Activated CD8-positive, alpha-beta T cell treated with anti-CD3 and anti-CD28 coated beads for 36 hours (primary cell): ENCODE results near the gene P4HA1. TPM values are rescaled to one million over a fixed set of nuclear protein-coding genes. Genes with fewer than 3 reads are reported as not detected.
"Not testable (repeated sequence)": the region's sequence is repeated elsewhere in the genome, so short reads cannot be mapped to it uniquely, and the experiment has no call there.

Experiments
- ATAC-seq: fragments of 200-7000 bp; cut with Tn5 transposase; one replicate; pipeline ENCODE4 v1.10.0; 2021; ENCODE audit warnings: mild to moderate bottlenecking, moderate library complexity
- CTCF ChIA-PET: fragments of 350-600 bp; sonication (Branson Sonifier 250); formaldehyde crosslinking; loops from one replicate; lab custom pipeline; 2021; ENCODE audit warnings: antibody characterized with exemption; lab: Charles Lee
- POLR2A ChIA-PET: fragments of 350-600 bp; sonication (Branson Sonifier 250); formaldehyde crosslinking; loops from one replicate; lab custom pipeline; 2021; ENCODE audit warnings: antibody characterized with exemption; lab: Charles Lee
- DNase-seq: peaks from one replicate; pipeline ENCODE4 v3.0.0-alpha.2; 2020
- H3K27ac Mint-ChIP-seq: one replicate; pipeline ENCODE4 v1.8.0; 2021; ENCODE audit warnings: mild to moderate bottlenecking, mixed read lengths
- H3K27me3 Mint-ChIP-seq: one replicate; pipeline ENCODE4 v1.8.0; 2021; ENCODE audit warnings: mixed read lengths
- H3K36me3 Mint-ChIP-seq: one replicate; pipeline ENCODE4 v1.8.0; 2021; ENCODE audit warnings: low read depth, mixed read lengths
- H3K4me1 Mint-ChIP-seq: one replicate; pipeline ENCODE4 v1.8.0; 2021; ENCODE audit warnings: low read depth, mixed read lengths
- H3K4me3 Mint-ChIP-seq: one replicate; pipeline ENCODE4 v1.8.0; 2021; ENCODE audit warnings: mild to moderate bottlenecking, moderate library complexity, mixed read lengths
- H3K9me3 Mint-ChIP-seq: one replicate; pipeline ENCODE4 v1.8.0; 2021; ENCODE audit warnings: mixed read lengths
- CTCF ChIP-seq: fragments of 200-600 bp; IDR thresholded peaks from one replicate; pipeline ENCODE4 v1.8.0; 2022; ENCODE audit warnings: antibody characterized with exemption, mild to moderate bottlenecking
- intact Hi-C: fragments of 100-400 bp; cut with micrococcal nuclease; formaldehyde crosslinking; loops from one replicate; pipeline ENCODE4 v1.10.0; 2022
- total RNA-seq, 2 experiments: library from RNA; stranded (reverse); gene quantifications; one replicate each; pipeline ENCODE4 v1.2.3, GENCODE V29; 2021

Gene P4HA1
- total RNA-seq, 2 experiments from 2014 or later: 72.2 to 72.3 TPM

- H3K4me3 Mint-ChIP-seq: no peak overlapping the region
- no peak for DNase-seq
- CTCF ChIA-PET: no interaction called here
- intact Hi-C loops: no loop called here
- no peak for TF ChIP-seq CTCF
- peaks cover 36% of the 10 kb centered on the region for H3K36me3 Mint-ChIP-seq
- no peak overlapping the region for H3K27ac Mint-ChIP-seq
- no peak for ATAC-seq
- no peaks in the 10 kb centered on the region for H3K4me1 Mint-ChIP-seq
- no peaks in the 10 kb centered on the region for H3K27me3 Mint-ChIP-seq
- H3K9me3 Mint-ChIP-seq: no peaks in the 10 kb centered on the region
- POLR2A ChIA-PET: no interaction called here
These were observed 54.5 kb downstream of the P4HA1 start for GRCh38 chr10:73042130-73042529.

GRCh38 chr10:73039635-73040034 is 57.0 kb downstream of the P4HA1 start:
- no peak for TF ChIP-seq CTCF
- no peak for ATAC-seq
- DNase-seq: no peak
- ChIA-PET CTCF (interaction anchor here (1.6 kb wide), 1 partner anchor 120 kb away, joined by 4 read pairs; no protein-coding TSS in a partner anchor), POLR2A (no interaction called here)
- Mint-ChIP-seq H3K36me3 (peaks cover 32% of the 10 kb centered on the region), H3K27me3 (no peaks in the 10 kb centered on the region), H3K9me3 (no peaks in the 10 kb centered on the region), H3K4me1 (no peaks in the 10 kb centered on the region), H3K4me3 (no peak overlapping the region), H3K27ac (no peak overlapping the region)
- intact Hi-C loops: no loop called here

- intact Hi-C loops, ATAC-seq, H3K9me3 Mint-ChIP-seq, POLR2A ChIA-PET, CTCF ChIA-PET, H3K27ac Mint-ChIP-seq, H3K27me3 Mint-ChIP-seq, DNase-seq, H3K4me3 Mint-ChIP-seq, H3K4me1 Mint-ChIP-seq: not testable (repeated sequence)
- peaks cover 35% of the 10 kb centered on the region for H3K36me3 Mint-ChIP-seq
These were observed 60.4 kb downstream of the P4HA1 start for GRCh38 chr10:73036285-73036684.

- H3K9me3 Mint-ChIP-seq: no peaks in the 10 kb centered on the region
- ATAC-seq: no peak
- no peak for TF ChIP-seq CTCF
- ChIA-PET POLR2A (interaction anchor here (1.4 kb wide), 1 partner anchor 64 kb away, joined by 3 read pairs; the partner anchor contains the start of gene P4HA1), CTCF (no interaction called here)
- H3K4me1 Mint-ChIP-seq: no peaks in the 10 kb centered on the region
- no peak overlapping the region for H3K27ac Mint-ChIP-seq
- intact Hi-C loops: no loop called here
- H3K36me3 Mint-ChIP-seq: peaks cover 41% of the 10 kb centered on the region
- no peak overlapping the region for H3K4me3 Mint-ChIP-seq
- DNase-seq: no peak
- no peaks in the 10 kb centered on the region for H3K27me3 Mint-ChIP-seq
These were observed 64.1 kb downstream of the P4HA1 start for GRCh38 chr10:73032536-73032935.

GRCh38 chr10:73026623-73027022 is 70.0 kb downstream of the P4HA1 start:
- H3K27me3 Mint-ChIP-seq, POLR2A ChIA-PET, intact Hi-C loops, H3K27ac Mint-ChIP-seq, ATAC-seq, CTCF ChIA-PET, H3K4me3 Mint-ChIP-seq, H3K9me3 Mint-ChIP-seq, DNase-seq: not testable (repeated sequence)
- peaks cover 56% of the 10 kb centered on the region for H3K36me3 Mint-ChIP-seq
- peaks cover 28% of the 10 kb centered on the region for H3K4me1 Mint-ChIP-seq

- H3K36me3 Mint-ChIP-seq: peaks cover 68% of the 10 kb centered on the region
- H3K27ac Mint-ChIP-seq: peak overlapping the region; percentile 31
- H3K4me3 Mint-ChIP-seq, H3K9me3 Mint-ChIP-seq, ATAC-seq, CTCF ChIA-PET, POLR2A ChIA-PET, H3K27me3 Mint-ChIP-seq, DNase-seq, intact Hi-C loops: not testable (repeated sequence)
- peaks cover 44% of the 10 kb centered on the region for H3K4me1 Mint-ChIP-seq
These were observed 73.1 kb downstream of the P4HA1 start for GRCh38 chr10:73023455-73024070.

GRCh38 chr10:73022961-73023360 is 73.7 kb downstream of the P4HA1 start:
- ATAC-seq, POLR2A ChIA-PET, intact Hi-C loops, H3K27me3 Mint-ChIP-seq, CTCF ChIA-PET, H3K4me3 Mint-ChIP-seq, H3K9me3 Mint-ChIP-seq: not testable (repeated sequence)
- DNase-seq: peak; percentile 30
- H3K27ac Mint-ChIP-seq: peak overlapping the region; percentile 60
- peaks cover 44% of the 10 kb centered on the region for H3K4me1 Mint-ChIP-seq
- peaks cover 68% of the 10 kb centered on the region for H3K36me3 Mint-ChIP-seq

GRCh38 chr10:73021538-73022164 is 75.0 kb downstream of the P4HA1 start:
- intact Hi-C loops, ATAC-seq, H3K27ac Mint-ChIP-seq, DNase-seq, H3K27me3 Mint-ChIP-seq, CTCF ChIA-PET, POLR2A ChIA-PET, H3K4me3 Mint-ChIP-seq, H3K9me3 Mint-ChIP-seq: not testable (repeated sequence)
- Mint-ChIP-seq H3K4me1 (peaks cover 42% of the 10 kb centered on the region), H3K36me3 (peaks cover 62% of the 10 kb centered on the region)
